HUES48 (cell line): Measurements from ENCODE around the gene STUM.
"Not testable (repeated sequence)": the region's sequence is repeated elsewhere in the genome, so short reads cannot be mapped to it uniquely, and the experiment has no call there.

ENCODE experiments used
- H3K27ac ChIP-seq: one replicate; pipeline ENCODE4 v1.7.0; 2013; ENCODE audit warnings: low read depth, low read length, inconsistent platforms
- H3K27me3 ChIP-seq: 2 replicates; pipeline ENCODE4 v1.6.1; 2013; ENCODE audit warnings: mild to moderate bottlenecking, low read length; ENCODE audit not compliant: control insufficient read depth, insufficient read depth
- H3K36me3 ChIP-seq: 2 replicates; pipeline ENCODE4 v1.6.1; 2013; ENCODE audit warnings: low read length; ENCODE audit not compliant: control insufficient read depth, insufficient read depth
- H3K4me1 ChIP-seq: 2 replicates; pipeline ENCODE4 v1.6.1; 2013; ENCODE audit warnings: mild to moderate bottlenecking, low read length; ENCODE audit not compliant: control insufficient read depth, insufficient read depth
- H3K4me3 ChIP-seq: 2 replicates; pipeline ENCODE4 v1.5.1; 2013; ENCODE audit warnings: mild to moderate bottlenecking, low read depth, low read length
- H3K9ac ChIP-seq: 2 replicates; pipeline ENCODE4 v1.6.1; 2013; ENCODE audit warnings: mild to moderate bottlenecking, low read depth, low read length, moderate library complexity
- H3K9me3 ChIP-seq: 2 replicates; pipeline ENCODE4 v1.6.1; 2013; ENCODE audit warnings: low read length; ENCODE audit not compliant: control insufficient read depth, insufficient read depth

STUM gene

GRCh38 chr1:226634611-226635246, 86.2 kb downstream of the STUM start:
- Histone ChIP-seq H3K4me1 (peaks cover 13% of the 10 kb centered on the region; the same call in 1 of the 2 replicates), H3K36me3 (no peaks in the 10 kb centered on the region), H3K9me3 (no peaks in the 10 kb centered on the region), H3K4me3 (no peak overlapping the region), H3K27me3 (no peaks in the 10 kb centered on the region), H3K9ac (no peak overlapping the region), H3K27ac (no peak overlapping the region)

GRCh38 chr1:226635456-226635941, 86.9 kb downstream of the STUM start:
- Histone ChIP-seq H3K27ac (no peak overlapping the region), H3K36me3 (no peaks in the 10 kb centered on the region), H3K9me3 (no peaks in the 10 kb centered on the region), H3K9ac (no peak overlapping the region), H3K27me3 (no peaks in the 10 kb centered on the region), H3K4me3 (no peak overlapping the region), H3K4me1 (peaks cover 13% of the 10 kb centered on the region; the same call in 1 of the 2 replicates)

- Histone ChIP-seq H3K9ac (no peak overlapping the region), H3K27ac (no peak overlapping the region), H3K4me1 (peaks cover 13% of the 10 kb centered on the region; the same call in 1 of the 2 replicates), H3K27me3 (no peaks in the 10 kb centered on the region), H3K4me3 (no peak overlapping the region), H3K36me3 (no peaks in the 10 kb centered on the region), H3K9me3 (no peaks in the 10 kb centered on the region)
Observed at GRCh38 chr1:226636847-226637096, 88.2 kb downstream of the STUM start.

- Histone ChIP-seq H3K27me3 (no peaks in the 10 kb centered on the region), H3K9me3 (no peaks in the 10 kb centered on the region), H3K36me3 (no peaks in the 10 kb centered on the region), H3K27ac (no peak overlapping the region), H3K4me1 (peaks cover 13% of the 10 kb centered on the region; the same call in 1 of the 2 replicates), H3K9ac (no peak overlapping the region), H3K4me3 (no peak overlapping the region)
Observed at GRCh38 chr1:226637147-226637935, 88.8 kb downstream of the STUM start.

- no peak overlapping the region for H3K27ac ChIP-seq
- no peaks in the 10 kb centered on the region for H3K36me3 ChIP-seq
- H3K9ac ChIP-seq, result no peak overlapping the region
- H3K27me3 ChIP-seq, result no peaks in the 10 kb centered on the region
- no peak overlapping the region for H3K4me3 ChIP-seq
- H3K4me1 ChIP-seq, result peaks cover 13% of the 10 kb centered on the region; the same call in 1 of the 2 replicates
- H3K9me3 ChIP-seq, result no peaks in the 10 kb centered on the region
Observed at GRCh38 chr1:226638001-226638601, 89.5 kb downstream of the STUM start.

GRCh38 chr1:226638608-226639007, 90.0 kb downstream of the STUM start:
- Histone ChIP-seq H3K4me1 (peaks cover 15% of the 10 kb centered on the region; the same call in 1 of the 2 replicates), H3K4me3 (no peak overlapping the region), H3K9ac (no peak overlapping the region), H3K9me3 (no peaks in the 10 kb centered on the region), H3K27me3 (no peaks in the 10 kb centered on the region), H3K27ac (no peak overlapping the region), H3K36me3 (no peaks in the 10 kb centered on the region)

GRCh38 chr1:226639206-226639605, 90.6 kb downstream of the STUM start:
- not testable (repeated sequence) for H3K36me3 ChIP-seq, H3K27ac ChIP-seq, H3K9ac ChIP-seq, H3K4me3 ChIP-seq, H3K27me3 ChIP-seq, H3K9me3 ChIP-seq
- H3K4me1 ChIP-seq, result peaks cover 13% of the 10 kb centered on the region; the same call in 1 of the 2 replicates

- Histone ChIP-seq H3K36me3 (no peaks in the 10 kb centered on the region), H3K4me1 (peaks cover 13% of the 10 kb centered on the region; the same call in 1 of the 2 replicates), H3K27me3 (no peaks in the 10 kb centered on the region), H3K9ac (no peak overlapping the region), H3K27ac (no peak overlapping the region), H3K4me3 (no peak overlapping the region), H3K9me3 (no peaks in the 10 kb centered on the region)
Observed at GRCh38 chr1:226639631-226640061, 91.1 kb downstream of the STUM start.

GRCh38 chr1:226640321-226641136, 92.0 kb downstream of the STUM start:
- Histone ChIP-seq H3K27me3 (no peaks in the 10 kb centered on the region), H3K4me3 (no peak overlapping the region), H3K9ac (no peak overlapping the region), H3K4me1 (peaks cover 12% of the 10 kb centered on the region; the same call in 1 of the 2 replicates), H3K27ac (no peak overlapping the region), H3K36me3 (no peaks in the 10 kb centered on the region), H3K9me3 (no peaks in the 10 kb centered on the region)

- no peaks in the 10 kb centered on the region for H3K9me3 ChIP-seq
- no peak overlapping the region for H3K9ac ChIP-seq
- no peak overlapping the region for H3K27ac ChIP-seq
- no peak overlapping the region for H3K4me3 ChIP-seq
- H3K36me3 ChIP-seq, result no peaks in the 10 kb centered on the region
- H3K27me3 ChIP-seq, result no peaks in the 10 kb centered on the region
- H3K4me1 ChIP-seq, result 0 out of 2 replicates have a peak, but pooled peaks cover 3% of the 10 kb centered on the region
Observed at GRCh38 chr1:226641671-226642231, 93.2 kb downstream of the STUM start.
